ENCODE data around the gene ARSK. TPM values are rescaled to one million over a fixed set of nuclear protein-coding genes. Genes with fewer than 3 reads are reported as not detected.

The ARSK gene
- total RNA-seq, 1 experiment from 2014 or later, result 6.0 TPM

GRCh38 chr5:95530416-95530815 lies 24.5 kb upstream of the ARSK start:
- Histone ChIP-seq H3K9me3 (ENCODE audit: low read depth, low read length, poor library complexity, severe bottlenecking) (no peaks in the 10 kb centered on the region), H3K27ac (ENCODE audit: low read depth, low read length, poor library complexity, severe bottlenecking) (no peak overlapping the region), H3K4me1 (ENCODE audit: insufficient read depth, low read length, poor library complexity, severe bottlenecking) (no peaks in the 10 kb centered on the region), H3K27me3 (replicated peaks; ENCODE audit: insufficient read depth, low read depth, low read length, poor library complexity) (no peaks in the 10 kb centered on the region), H3K4me3 (ENCODE audit: low read depth, low read length, poor library complexity, severe bottlenecking) (no peak overlapping the region), H3K36me3 (ENCODE audit: insufficient read depth, low read length, poor library complexity, severe bottlenecking) (peaks cover 30% of the 10 kb centered on the region)
- TF ChIP-seq EZH2 (IDR thresholded peaks at IDR 0.05; ENCODE audit: borderline replicate concordance, low read depth, low read length, poor library complexity, severe bottlenecking) (no peak), CTCF (conservative IDR thresholded peaks at IDR 0.05; ENCODE audit: low read depth, low read length) (no peak)
- CTCF ChIA-PET, result no interaction called here
- intact Hi-C loops (cut with micrococcal nuclease; ENCODE audit: unreplicated experiment), result no loop called here
- DNase-seq (ENCODE audit: low spot score), result no peak
- BruUV-seq (replicated peaks), result no TSS peak
- POLR2A ChIA-PET (ENCODE audit: low non-redundant PET), result no interaction called here

- no peaks in the 10 kb centered on the region for H3K4me1 ChIP-seq (ENCODE audit: insufficient read depth, low read length, poor library complexity, severe bottlenecking)
- no TSS peak for BruUV-seq (replicated peaks)
- H3K27ac ChIP-seq (ENCODE audit: low read depth, low read length, poor library complexity, severe bottlenecking), result no peak overlapping the region
- intact Hi-C loops (cut with micrococcal nuclease; ENCODE audit: unreplicated experiment), result no loop called here
- peaks cover 40% of the 10 kb centered on the region for H3K36me3 ChIP-seq (ENCODE audit: insufficient read depth, low read length, poor library complexity, severe bottlenecking)
- no peaks in the 10 kb centered on the region for H3K9me3 ChIP-seq (ENCODE audit: low read depth, low read length, poor library complexity, severe bottlenecking)
- H3K27me3 ChIP-seq (replicated peaks; ENCODE audit: insufficient read depth, low read depth, low read length, poor library complexity), result no peaks in the 10 kb centered on the region
- no peak for DNase-seq (ENCODE audit: low spot score)
- CTCF ChIA-PET, result no interaction called here
- TF ChIP-seq EZH2 (IDR thresholded peaks at IDR 0.05; ENCODE audit: borderline replicate concordance, low read depth, low read length, poor library complexity, severe bottlenecking) (no peak), CTCF (conservative IDR thresholded peaks at IDR 0.05; ENCODE audit: low read depth, low read length) (no peak)
- H3K4me3 ChIP-seq (ENCODE audit: low read depth, low read length, poor library complexity, severe bottlenecking), result no peak overlapping the region
- POLR2A ChIA-PET (ENCODE audit: low non-redundant PET), result interaction anchor here (0.7 kb wide), 1 partner anchor 225 kb away, joined by 3 read pairs; no protein-coding TSS in a partner anchor
Observed at GRCh38 chr5:95531491-95531890, 23.4 kb upstream of the ARSK start.

- H3K9me3 ChIP-seq (ENCODE audit: low read depth, low read length, poor library complexity, severe bottlenecking), result no peaks in the 10 kb centered on the region
- H3K4me1 ChIP-seq (ENCODE audit: insufficient read depth, low read length, poor library complexity, severe bottlenecking), result no peaks in the 10 kb centered on the region
- no peak for DNase-seq (ENCODE audit: low spot score)
- H3K4me3 ChIP-seq (ENCODE audit: low read depth, low read length, poor library complexity, severe bottlenecking), result no peak overlapping the region
- ChIA-PET POLR2A (ENCODE audit: low non-redundant PET) (no interaction called here), CTCF (no interaction called here)
- intact Hi-C loops (cut with micrococcal nuclease; ENCODE audit: unreplicated experiment), result no loop called here
- no peaks in the 10 kb centered on the region for H3K27me3 ChIP-seq (replicated peaks; ENCODE audit: insufficient read depth, low read depth, low read length, poor library complexity)
- H3K27ac ChIP-seq (ENCODE audit: low read depth, low read length, poor library complexity, severe bottlenecking), result no peak overlapping the region
- peaks cover 45% of the 10 kb centered on the region for H3K36me3 ChIP-seq (ENCODE audit: insufficient read depth, low read length, poor library complexity, severe bottlenecking)
- no peak for TF ChIP-seq CTCF (conservative IDR thresholded peaks at IDR 0.05; ENCODE audit: low read depth, low read length)
- no peak for TF ChIP-seq EZH2 (IDR thresholded peaks at IDR 0.05; ENCODE audit: borderline replicate concordance, low read depth, low read length, poor library complexity, severe bottlenecking)
- BruUV-seq (replicated peaks), result no TSS peak
Observed at GRCh38 chr5:95532415-95532814, 22.5 kb upstream of the ARSK start.
